Endothelial cell of umbilical vein (primary cell): Measurements from ENCODE around the gene KLHL42. TPM values are rescaled to one million over a fixed set of nuclear protein-coding genes. Genes with fewer than 3 reads are reported as not detected.

Source experiments
- BruUV-seq: library from RNA; stranded (reverse); fragments of 400-500 nt; replicated peaks from 2 replicates; lab custom pipeline; 2021; lab: Mats Ljungman, UMichigan
- CTCF ChIA-PET: fragments of 300-600, 350-600 bp; sonication (Branson Sonifier 250); formaldehyde crosslinking; loops from one replicate; lab custom pipeline; 2021; ENCODE audit warnings: antibody characterized with exemption, inconsistent platforms; lab: Charles Lee
- POLR2A ChIA-PET: fragments of 300-600, 350-600 bp; sonication (Branson Sonifier 250); formaldehyde crosslinking; loops from one replicate; lab custom pipeline; 2021; ENCODE audit warnings: antibody characterized with exemption, inconsistent platforms; lab: Charles Lee
- DNase-seq: peaks from one replicate; pipeline ENCODE4 v3.0.0-alpha.2; 2011; ENCODE audit warnings: low read depth, low spot score
- FAIRE-seq: peaks from 2 replicates; lab custom pipeline; 2011; peaks lifted over from hg19 to GRCh38; lab: Jason Lieb, UNC
- H2AFZ ChIP-seq: 2 replicates; pipeline ENCODE4 v1.6.0; 2012; ENCODE audit warnings: low read depth, low read length, control low read depth, inconsistent platforms
- H3K27ac ChIP-seq: 2 replicates; pipeline ENCODE4 v1.5.1; 2011; ENCODE audit warnings: low read depth, mild to moderate bottlenecking, control low read depth, low read length, moderate library complexity; ENCODE audit not compliant: insufficient read depth
- H3K27me3 ChIP-seq, 2 experiments: 2 replicates each; pipeline versions ENCODE4 v1.6.0 to v1.6.1; 2011; ENCODE audit warnings: low read length in 2 of 2, mixed read lengths in 1 of 2; ENCODE audit not compliant: control insufficient read depth in 2 of 2, insufficient read depth in 2 of 2
- H3K36me3 ChIP-seq, 2 experiments: 2 replicates in 1 of 2; 3 replicates in 1 of 2; pipeline ENCODE4 v1.5.1; 2011; ENCODE audit warnings: low read length in 2 of 2, mild to moderate bottlenecking in 1 of 2, moderate library complexity in 1 of 2; ENCODE audit not compliant: control insufficient read depth in 2 of 2, insufficient read depth in 2 of 2; ENCODE audit errors: extremely low read depth in 1 of 2
- H3K4me1 ChIP-seq: 3 replicates; pipeline ENCODE4 v1.5.1; 2011; ENCODE audit warnings: mild to moderate bottlenecking, low read length; ENCODE audit not compliant: control insufficient read depth, insufficient read depth; ENCODE audit errors: extremely low read depth
- H3K4me2 ChIP-seq: 2 replicates; pipeline ENCODE4 v1.6.1; 2011; ENCODE audit warnings: low read length, control low read depth, mixed read lengths; ENCODE audit not compliant: insufficient read depth
- H3K4me3 ChIP-seq, 3 experiments: fragments of 200-600 bp in 1 of 3; sonication (generic), shearing (Covaris generic) in 1 of 3; replicated peaks in 1 of 3; 2 replicates each; pipeline ENCODE4 v1.5.1; 2011 to 2016; ENCODE audit warnings: control low read depth in 3 of 3, low read length in 3 of 3, mild to moderate bottlenecking in 2 of 3, inconsistent platforms in 1 of 3, low read depth in 1 of 3, moderate library complexity in 1 of 3; ENCODE audit not compliant: insufficient read depth in 1 of 3
- H3K79me2 ChIP-seq: 2 replicates; pipeline ENCODE4 v1.6.0; 2012; ENCODE audit warnings: low read length, inconsistent platforms; ENCODE audit not compliant: control insufficient read depth, insufficient read depth
- H3K9ac ChIP-seq: replicated peaks from 2 replicates; pipeline ENCODE3; 2011; ENCODE audit warnings: low read length, control low read depth; ENCODE audit not compliant: insufficient read depth; ENCODE audit errors: extremely low read depth
- H3K9me1 ChIP-seq: replicated peaks from 3 replicates; pipeline ENCODE4 v1.6.0; 2011; ENCODE audit warnings: mild to moderate bottlenecking, low read length; ENCODE audit not compliant: control insufficient read depth, insufficient read depth; ENCODE audit errors: extremely low read depth
- H3K9me3 ChIP-seq: replicated peaks from 2 replicates; pipeline ENCODE4 v1.5.1; 2012; ENCODE audit warnings: low read length, inconsistent platforms; ENCODE audit not compliant: control insufficient read depth, insufficient read depth
- H4K20me1 ChIP-seq: replicated peaks from 2 replicates; pipeline ENCODE3; 2011; ENCODE audit warnings: mild to moderate bottlenecking, low read length; ENCODE audit not compliant: control insufficient read depth, insufficient read depth; ENCODE audit errors: extremely low read depth
- FOS ChIP-seq: IDR thresholded peaks from 2 replicates; pipeline ENCODE4 v1.6.1; 2011; ENCODE audit warnings: mild to moderate bottlenecking, low read length, moderate library complexity, borderline replicate concordance; ENCODE audit not compliant: insufficient read depth
- dilution Hi-C: fragments of 300-500 bp; cut with MboI; formaldehyde crosslinking; loops from one replicate; pipeline ENCODE4 v1.15.0; 2019; ENCODE audit warnings: low sequenced_read_pairs; ENCODE audit not compliant: extremely low pct_ligation_motif_present
- intact Hi-C: fragments of 100-400 bp; cut with micrococcal nuclease; formaldehyde crosslinking; loops from one replicate; pipeline ENCODE4 v1.10.0; 2022
- polyA plus RNA-seq, 4 experiments: library from polyadenylated mRNA; depleted of rRNA in 3 of 4; stranded (reverse) in 3 of 4; unstranded in 1 of 4; fragments of >200 nt; gene quantifications; 2 replicates each; pipeline versions ENCODE4 v1.2.1 to v1.2.3, GENCODE V29; 2011 to 2012; ENCODE audit warnings: missing spikeins in 1 of 4
- total RNA-seq: library from RNA; stranded (reverse); gene quantifications from 2 replicates; pipeline ENCODE4 v1.2.3, GENCODE V29; 2021
- TF ChIP-seq, protein P1 (sequence below), 2 donors: IDR thresholded peaks; 1 replicate in 1 of 2; 2 replicates in 1 of 2; pipeline ENCODE4 v1.5.1; 2011; ENCODE audit warnings: low read length in 2 of 2, mild to moderate bottlenecking in 2 of 2, moderate library complexity in 2 of 2, control low read depth in 1 of 2, inconsistent platforms in 1 of 2, low read depth in 1 of 2; ENCODE audit not compliant: insufficient read depth in 1 of 2; ENCODE audit errors: extremely low read depth in 1 of 2

Gene KLHL42
- total and polyA plus RNA-seq, 2 donors (not counting 3 experiments of a cell fraction or from before 2014, with no cell fraction given) = 20.1 to 36.2 TPM

DNA sequence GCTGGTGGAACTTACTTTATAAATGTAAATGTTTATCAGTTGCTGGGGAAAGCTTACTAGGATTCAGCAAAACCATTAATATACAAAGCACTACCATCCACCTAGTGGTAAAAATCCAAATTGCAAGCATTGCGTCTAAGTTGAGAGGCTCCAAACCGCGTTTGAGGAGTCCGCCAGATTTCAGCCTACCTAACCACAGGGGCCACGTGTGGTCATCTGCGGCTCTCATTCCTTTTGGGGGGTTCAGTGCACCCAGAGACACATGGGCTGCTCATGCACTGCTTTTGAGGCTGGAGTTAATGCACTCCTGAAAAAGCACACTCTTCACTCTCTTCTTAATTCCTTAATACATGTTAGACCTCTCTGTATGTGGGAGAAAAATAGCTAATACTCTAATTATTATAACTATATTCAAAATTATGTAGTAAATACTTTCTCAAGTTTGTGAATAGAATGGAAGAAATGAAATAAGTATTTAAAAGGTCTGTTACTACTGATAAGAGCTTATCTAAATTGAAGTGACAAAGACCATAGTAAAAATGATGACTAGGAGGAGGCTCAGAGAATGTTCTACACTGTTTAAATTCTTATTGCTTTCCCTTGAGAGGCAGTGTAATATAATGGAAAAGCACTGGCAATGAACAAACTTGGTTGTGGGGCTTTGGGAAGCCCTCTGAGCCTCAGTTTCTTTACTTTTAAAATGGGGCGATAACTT is 41.4 kb downstream of the KLHL42 start:
- Histone ChIP-seq H3K27me3 (no peaks in the 10 kb centered on the region), H3K9ac (peak overlapping the region; percentile 82), H3K4me3 (peak overlapping the region in 1 of 3 experiments; percentile 6), H3K79me2 (no peaks in the 10 kb centered on the region), H3K27ac (peak overlapping the region; percentile 99), H3K4me1 (peaks cover 24% of the 10 kb centered on the region), H3K4me2 (peak overlapping the region; percentile 96), H2AFZ (peak overlapping the region; percentile 66), H3K36me3 (no peaks in the 10 kb centered on the region), H3K9me1 (no peaks in the 10 kb centered on the region), H3K9me3 (no peaks in the 10 kb centered on the region), H4K20me1 (no peaks in the 10 kb centered on the region)
- TSS peak; percentile 95 for BruUV-seq
- ChIA-PET CTCF (interaction anchor here (0.6 to 4.9 kb wide), 40 partner anchors 9 to 310 kb away, joined by 3 to 61 read pairs (median 5); partner anchors contain the start of genes KLHL42 and MANSC4), POLR2A (no interaction called here)
- TF ChIP-seq, protein P1, sequence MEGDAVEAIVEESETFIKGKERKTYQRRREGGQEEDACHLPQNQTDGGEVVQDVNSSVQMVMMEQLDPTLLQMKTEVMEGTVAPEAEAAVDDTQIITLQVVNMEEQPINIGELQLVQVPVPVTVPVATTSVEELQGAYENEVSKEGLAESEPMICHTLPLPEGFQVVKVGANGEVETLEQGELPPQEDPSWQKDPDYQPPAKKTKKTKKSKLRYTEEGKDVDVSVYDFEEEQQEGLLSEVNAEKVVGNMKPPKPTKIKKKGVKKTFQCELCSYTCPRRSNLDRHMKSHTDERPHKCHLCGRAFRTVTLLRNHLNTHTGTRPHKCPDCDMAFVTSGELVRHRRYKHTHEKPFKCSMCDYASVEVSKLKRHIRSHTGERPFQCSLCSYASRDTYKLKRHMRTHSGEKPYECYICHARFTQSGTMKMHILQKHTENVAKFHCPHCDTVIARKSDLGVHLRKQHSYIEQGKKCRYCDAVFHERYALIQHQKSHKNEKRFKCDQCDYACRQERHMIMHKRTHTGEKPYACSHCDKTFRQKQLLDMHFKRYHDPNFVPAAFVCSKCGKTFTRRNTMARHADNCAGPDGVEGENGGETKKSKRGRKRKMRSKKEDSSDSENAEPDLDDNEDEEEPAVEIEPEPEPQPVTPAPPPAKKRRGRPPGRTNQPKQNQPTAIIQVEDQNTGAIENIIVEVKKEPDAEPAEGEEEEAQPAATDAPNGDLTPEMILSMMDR (IDR thresholded peaks at IDR 0.05; ENCODE audit: extremely low read depth in 1 of 2, insufficient read depth in 1 of 2, low read depth in 1 of 2, low read length in 2 of 2) = peak; percentile 60 to 66
- TF ChIP-seq FOS = no peak
- intact Hi-C loops (loop anchor here (1.0 to 10.0 kb wide), 3 partner anchors 88 to 1136 kb away; no protein-coding TSS in a partner anchor), dilution Hi-C loops (no loop called here)
- FAIRE-seq = peak; percentile 56
- peak; percentile 89 for DNase-seq
